Endothelial cell of umbilical vein (primary cell): ENCODE measurements around the gene CUL5. TPM values are rescaled to one million over a fixed set of nuclear protein-coding genes. Genes with fewer than 3 reads are reported as not detected.

ENCODE experiments used
- BruUV-seq: library from RNA; stranded (reverse); fragments of 400-500 nt; replicated peaks from 2 replicates; lab custom pipeline; 2021; lab: Mats Ljungman, UMichigan
- CTCF ChIA-PET: fragments of 300-600, 350-600 bp; sonication (Branson Sonifier 250); formaldehyde crosslinking; loops from one replicate; lab custom pipeline; 2021; ENCODE audit warnings: antibody characterized with exemption, inconsistent platforms; lab: Charles Lee
- POLR2A ChIA-PET: fragments of 300-600, 350-600 bp; sonication (Branson Sonifier 250); formaldehyde crosslinking; loops from one replicate; lab custom pipeline; 2021; ENCODE audit warnings: antibody characterized with exemption, inconsistent platforms; lab: Charles Lee
- DNase-seq: peaks from one replicate; pipeline ENCODE4 v3.0.0-alpha.2; 2011; ENCODE audit warnings: low read depth, low spot score
- FAIRE-seq: peaks from 2 replicates; lab custom pipeline; 2011; peaks lifted over from hg19 to GRCh38; lab: Jason Lieb, UNC
- H2AFZ ChIP-seq: 2 replicates; pipeline ENCODE4 v1.6.0; 2012; ENCODE audit warnings: low read depth, low read length, control low read depth, inconsistent platforms
- H3K27ac ChIP-seq: 2 replicates; pipeline ENCODE4 v1.5.1; 2011; ENCODE audit warnings: low read depth, mild to moderate bottlenecking, control low read depth, low read length, moderate library complexity; ENCODE audit not compliant: insufficient read depth
- H3K27me3 ChIP-seq, 2 experiments: 2 replicates each; pipeline versions ENCODE4 v1.6.0 to v1.6.1; 2011; ENCODE audit warnings: low read length in 2 of 2, mixed read lengths in 1 of 2; ENCODE audit not compliant: control insufficient read depth in 2 of 2, insufficient read depth in 2 of 2
- H3K36me3 ChIP-seq, 2 experiments: 2 replicates in 1 of 2; 3 replicates in 1 of 2; pipeline ENCODE4 v1.5.1; 2011; ENCODE audit warnings: low read length in 2 of 2, mild to moderate bottlenecking in 1 of 2, moderate library complexity in 1 of 2; ENCODE audit not compliant: control insufficient read depth in 2 of 2, insufficient read depth in 2 of 2; ENCODE audit errors: extremely low read depth in 1 of 2
- H3K4me1 ChIP-seq: 3 replicates; pipeline ENCODE4 v1.5.1; 2011; ENCODE audit warnings: mild to moderate bottlenecking, low read length; ENCODE audit not compliant: control insufficient read depth, insufficient read depth; ENCODE audit errors: extremely low read depth
- H3K4me2 ChIP-seq: 2 replicates; pipeline ENCODE4 v1.6.1; 2011; ENCODE audit warnings: low read length, control low read depth, mixed read lengths; ENCODE audit not compliant: insufficient read depth
- H3K4me3 ChIP-seq, 3 experiments: fragments of 200-600 bp in 1 of 3; sonication (generic), shearing (Covaris generic) in 1 of 3; replicated peaks in 1 of 3; 2 replicates each; pipeline ENCODE4 v1.5.1; 2011 to 2016; ENCODE audit warnings: control low read depth in 3 of 3, low read length in 3 of 3, mild to moderate bottlenecking in 2 of 3, inconsistent platforms in 1 of 3, low read depth in 1 of 3, moderate library complexity in 1 of 3; ENCODE audit not compliant: insufficient read depth in 1 of 3
- H3K79me2 ChIP-seq: 2 replicates; pipeline ENCODE4 v1.6.0; 2012; ENCODE audit warnings: low read length, inconsistent platforms; ENCODE audit not compliant: control insufficient read depth, insufficient read depth
- H3K9ac ChIP-seq: replicated peaks from 2 replicates; pipeline ENCODE3; 2011; ENCODE audit warnings: low read length, control low read depth; ENCODE audit not compliant: insufficient read depth; ENCODE audit errors: extremely low read depth
- H3K9me1 ChIP-seq: replicated peaks from 3 replicates; pipeline ENCODE4 v1.6.0; 2011; ENCODE audit warnings: mild to moderate bottlenecking, low read length; ENCODE audit not compliant: control insufficient read depth, insufficient read depth; ENCODE audit errors: extremely low read depth
- H3K9me3 ChIP-seq: replicated peaks from 2 replicates; pipeline ENCODE4 v1.5.1; 2012; ENCODE audit warnings: low read length, inconsistent platforms; ENCODE audit not compliant: control insufficient read depth, insufficient read depth
- H4K20me1 ChIP-seq: replicated peaks from 2 replicates; pipeline ENCODE3; 2011; ENCODE audit warnings: mild to moderate bottlenecking, low read length; ENCODE audit not compliant: control insufficient read depth, insufficient read depth; ENCODE audit errors: extremely low read depth
- EZH2 ChIP-seq: IDR thresholded peaks from 2 replicates; pipeline ENCODE4 v1.6.1; 2012; ENCODE audit warnings: borderline replicate concordance, low read depth, mild to moderate bottlenecking, moderate library complexity, low read length, inconsistent platforms; ENCODE audit not compliant: severe bottlenecking
- FOS ChIP-seq: IDR thresholded peaks from 2 replicates; pipeline ENCODE4 v1.6.1; 2011; ENCODE audit warnings: mild to moderate bottlenecking, low read length, moderate library complexity, borderline replicate concordance; ENCODE audit not compliant: insufficient read depth
- GATA2 ChIP-seq: IDR thresholded peaks from 2 replicates; pipeline ENCODE4 v1.7.0; 2011; ENCODE audit warnings: low read depth, mild to moderate bottlenecking, moderate library complexity, mixed read lengths, low read length; ENCODE audit not compliant: insufficient read length, insufficient read depth
- JUN ChIP-seq: IDR thresholded peaks from 2 replicates; pipeline ENCODE4 v1.6.1; 2011; ENCODE audit warnings: borderline replicate concordance, low read depth; ENCODE audit not compliant: insufficient read length, insufficient read depth
- MYC ChIP-seq: IDR thresholded peaks from one replicate; pipeline ENCODE4 v1.6.1; 2011; ENCODE audit warnings: mild to moderate bottlenecking, low read depth, low read length
- POLR2A ChIP-seq: IDR thresholded peaks from 2 replicates; pipeline ENCODE4 v1.6.1; 2012; ENCODE audit warnings: low read depth, mild to moderate bottlenecking, control low read depth, low read length
- POLR2AphosphoS5 ChIP-seq: IDR thresholded peaks from 2 replicates; pipeline ENCODE4 v1.6.1; 2012; ENCODE audit warnings: low read depth, mild to moderate bottlenecking, control low read depth, low read length, moderate library complexity; ENCODE audit not compliant: insufficient read depth
- dilution Hi-C: fragments of 300-500 bp; cut with MboI; formaldehyde crosslinking; loops from one replicate; pipeline ENCODE4 v1.15.0; 2019; ENCODE audit warnings: low sequenced_read_pairs; ENCODE audit not compliant: extremely low pct_ligation_motif_present
- intact Hi-C: fragments of 100-400 bp; cut with micrococcal nuclease; formaldehyde crosslinking; loops from one replicate; pipeline ENCODE4 v1.10.0; 2022
- polyA plus RNA-seq, 4 experiments: library from polyadenylated mRNA; depleted of rRNA in 3 of 4; stranded (reverse) in 3 of 4; unstranded in 1 of 4; fragments of >200 nt; gene quantifications; 2 replicates each; pipeline versions ENCODE4 v1.2.1 to v1.2.3, GENCODE V29; 2011 to 2012; ENCODE audit warnings: missing spikeins in 1 of 4
- total RNA-seq: library from RNA; stranded (reverse); gene quantifications from 2 replicates; pipeline ENCODE4 v1.2.3, GENCODE V29; 2021
- TF ChIP-seq, protein P1 (sequence below): IDR thresholded peaks from 2 replicates; pipeline ENCODE4 v1.6.1; 2011; ENCODE audit not compliant: insufficient read depth, insufficient read length
- TF ChIP-seq, protein P2 (sequence below), 2 donors: IDR thresholded peaks; 1 replicate in 1 of 2; 2 replicates in 1 of 2; pipeline ENCODE4 v1.5.1; 2011; ENCODE audit warnings: low read length in 2 of 2, mild to moderate bottlenecking in 2 of 2, moderate library complexity in 2 of 2, control low read depth in 1 of 2, inconsistent platforms in 1 of 2, low read depth in 1 of 2; ENCODE audit not compliant: insufficient read depth in 1 of 2; ENCODE audit errors: extremely low read depth in 1 of 2

CUL5 gene
- total and polyA plus RNA-seq, 2 donors (not counting 3 experiments of a cell fraction or from before 2014, with no cell fraction given), result 9.9 to 36.6 TPM

DNA sequence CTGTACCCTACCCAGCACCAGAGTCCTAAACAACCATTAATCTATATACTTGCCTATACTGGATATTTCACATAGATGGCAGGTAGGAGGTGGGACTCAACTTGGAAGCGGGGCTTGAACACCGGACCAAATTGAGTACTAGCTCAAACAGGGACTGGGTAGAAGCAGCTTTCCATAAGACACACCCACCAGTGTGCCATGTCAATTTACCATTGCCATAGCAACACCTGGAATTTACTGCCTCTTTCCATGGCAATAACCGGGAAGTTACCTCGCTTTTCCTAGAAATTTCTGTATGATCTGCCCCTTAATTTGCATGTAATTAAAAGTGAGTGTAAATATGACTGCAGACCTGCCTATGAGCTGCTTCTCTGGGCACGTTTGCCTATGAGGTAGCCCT lies 38.6 kb upstream of the CUL5 start:
- BruUV-seq, result no TSS peak
- no peak overlapping the region for H3K4me3 ChIP-seq
- FAIRE-seq, result no peak
- POLR2A ChIA-PET, result interaction anchor here (0.7 kb wide), 1 partner anchor 650 kb away, joined by 3 read pairs; no protein-coding TSS in a partner anchor
- DNase-seq, result no peak
- H3K4me1 ChIP-seq, result no peaks in the 10 kb centered on the region
- no peaks in the 10 kb centered on the region for H3K27me3 ChIP-seq
- no peak overlapping the region for H3K27ac ChIP-seq
- H3K9ac ChIP-seq, result no peak overlapping the region
- CTCF ChIA-PET, result interaction anchor here (0.6 to 1.0 kb wide), 2 partner anchors 11 to 28 kb away, joined by 3 to 4 read pairs; no protein-coding TSS in a partner anchor
- H3K79me2 ChIP-seq, result no peaks in the 10 kb centered on the region
- no peak overlapping the region for H3K4me2 ChIP-seq
- no peak overlapping the region for H2AFZ ChIP-seq
- intact Hi-C loops (no loop called here), dilution Hi-C loops (no loop called here)
- TF ChIP-seq, protein P1, sequence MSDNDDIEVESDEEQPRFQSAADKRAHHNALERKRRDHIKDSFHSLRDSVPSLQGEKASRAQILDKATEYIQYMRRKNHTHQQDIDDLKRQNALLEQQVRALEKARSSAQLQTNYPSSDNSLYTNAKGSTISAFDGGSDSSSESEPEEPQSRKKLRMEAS, result no peak
- TF ChIP-seq, protein P2, sequence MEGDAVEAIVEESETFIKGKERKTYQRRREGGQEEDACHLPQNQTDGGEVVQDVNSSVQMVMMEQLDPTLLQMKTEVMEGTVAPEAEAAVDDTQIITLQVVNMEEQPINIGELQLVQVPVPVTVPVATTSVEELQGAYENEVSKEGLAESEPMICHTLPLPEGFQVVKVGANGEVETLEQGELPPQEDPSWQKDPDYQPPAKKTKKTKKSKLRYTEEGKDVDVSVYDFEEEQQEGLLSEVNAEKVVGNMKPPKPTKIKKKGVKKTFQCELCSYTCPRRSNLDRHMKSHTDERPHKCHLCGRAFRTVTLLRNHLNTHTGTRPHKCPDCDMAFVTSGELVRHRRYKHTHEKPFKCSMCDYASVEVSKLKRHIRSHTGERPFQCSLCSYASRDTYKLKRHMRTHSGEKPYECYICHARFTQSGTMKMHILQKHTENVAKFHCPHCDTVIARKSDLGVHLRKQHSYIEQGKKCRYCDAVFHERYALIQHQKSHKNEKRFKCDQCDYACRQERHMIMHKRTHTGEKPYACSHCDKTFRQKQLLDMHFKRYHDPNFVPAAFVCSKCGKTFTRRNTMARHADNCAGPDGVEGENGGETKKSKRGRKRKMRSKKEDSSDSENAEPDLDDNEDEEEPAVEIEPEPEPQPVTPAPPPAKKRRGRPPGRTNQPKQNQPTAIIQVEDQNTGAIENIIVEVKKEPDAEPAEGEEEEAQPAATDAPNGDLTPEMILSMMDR (IDR thresholded peaks at IDR 0.05; ENCODE audit: extremely low read depth in 1 of 2, insufficient read depth in 1 of 2, low read depth in 1 of 2, low read length in 2 of 2), result no peak
- TF ChIP-seq POLR2A, result no peak
- no peak for TF ChIP-seq EZH2
- no peak for TF ChIP-seq GATA2
- TF ChIP-seq JUN, result no peak
- no peak for TF ChIP-seq FOS
- no peak for TF ChIP-seq MYC
- TF ChIP-seq POLR2AphosphoS5, result no peak
- H3K9me1 ChIP-seq, result no peaks in the 10 kb centered on the region
- H3K36me3 ChIP-seq, result no peaks in the 10 kb centered on the region
- H4K20me1 ChIP-seq, result no peaks in the 10 kb centered on the region
- H3K9me3 ChIP-seq, result no peaks in the 10 kb centered on the region
